Measurements from ENCODE around the gene PRKCA.
A peak's percentile ranks its signal among the peaks of the same experiment; 100 is the strongest.

DNA sequence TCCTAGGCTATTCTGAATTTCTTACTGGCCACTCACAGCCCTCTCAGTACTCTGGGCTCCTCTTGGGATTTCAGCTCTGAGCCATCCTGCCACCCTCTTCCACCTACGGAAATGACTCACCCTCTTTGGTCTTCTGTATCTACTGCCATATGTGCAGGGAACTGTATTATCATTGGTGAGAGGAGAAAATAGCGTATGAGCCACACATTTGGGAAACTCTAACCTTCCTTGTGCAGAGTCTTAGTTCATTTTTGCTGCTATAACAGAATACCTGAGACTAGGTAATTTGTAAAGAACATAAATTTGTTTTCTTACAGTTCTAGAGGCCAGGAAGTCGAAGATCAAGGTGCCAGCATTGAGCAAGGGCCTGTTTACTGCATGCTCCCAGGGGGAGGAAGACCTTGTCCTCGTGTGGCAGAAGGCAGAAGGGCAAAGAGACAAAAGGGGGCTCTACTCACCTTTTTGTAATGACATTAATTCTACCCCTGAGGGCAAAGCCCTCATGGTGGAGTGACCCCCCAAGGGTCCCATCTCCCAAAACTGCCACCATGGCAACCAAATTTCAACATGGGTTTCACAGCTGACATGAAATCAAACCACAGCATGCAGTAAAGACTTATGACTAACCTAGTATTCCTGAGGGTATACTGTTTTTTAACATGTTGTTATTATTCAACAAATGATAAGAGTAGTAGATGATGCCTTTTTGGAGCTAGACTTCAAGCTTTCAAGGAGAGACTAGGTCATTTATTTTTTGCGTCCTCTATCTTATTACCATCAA lies 191.8 kb downstream of the PRKCA start:
- TF ChIP-seq POLR2AphosphoS5 (IDR thresholded peaks at IDR 0.05; ENCODE audit: insufficient read depth, low read depth, low read length) (no peak), MYC (IDR thresholded peaks at IDR 0.05; ENCODE audit: low read depth, low read length) (no peak), POLR2A (IDR thresholded peaks at IDR 0.05; ENCODE audit: low read depth, low read length) (no peak), EZH2 (IDR thresholded peaks at IDR 0.05; ENCODE audit: borderline replicate concordance, low read depth, low read length, severe bottlenecking) (no peak), FOS (IDR thresholded peaks at IDR 0.05; ENCODE audit: borderline replicate concordance, insufficient read depth, low read length) (peak; percentile 93), JUN (IDR thresholded peaks at IDR 0.05; ENCODE audit: borderline replicate concordance, insufficient read depth, insufficient read length, low read depth) (peak; percentile 78)
- TF ChIP-seq, protein P1, sequence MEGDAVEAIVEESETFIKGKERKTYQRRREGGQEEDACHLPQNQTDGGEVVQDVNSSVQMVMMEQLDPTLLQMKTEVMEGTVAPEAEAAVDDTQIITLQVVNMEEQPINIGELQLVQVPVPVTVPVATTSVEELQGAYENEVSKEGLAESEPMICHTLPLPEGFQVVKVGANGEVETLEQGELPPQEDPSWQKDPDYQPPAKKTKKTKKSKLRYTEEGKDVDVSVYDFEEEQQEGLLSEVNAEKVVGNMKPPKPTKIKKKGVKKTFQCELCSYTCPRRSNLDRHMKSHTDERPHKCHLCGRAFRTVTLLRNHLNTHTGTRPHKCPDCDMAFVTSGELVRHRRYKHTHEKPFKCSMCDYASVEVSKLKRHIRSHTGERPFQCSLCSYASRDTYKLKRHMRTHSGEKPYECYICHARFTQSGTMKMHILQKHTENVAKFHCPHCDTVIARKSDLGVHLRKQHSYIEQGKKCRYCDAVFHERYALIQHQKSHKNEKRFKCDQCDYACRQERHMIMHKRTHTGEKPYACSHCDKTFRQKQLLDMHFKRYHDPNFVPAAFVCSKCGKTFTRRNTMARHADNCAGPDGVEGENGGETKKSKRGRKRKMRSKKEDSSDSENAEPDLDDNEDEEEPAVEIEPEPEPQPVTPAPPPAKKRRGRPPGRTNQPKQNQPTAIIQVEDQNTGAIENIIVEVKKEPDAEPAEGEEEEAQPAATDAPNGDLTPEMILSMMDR (IDR thresholded peaks at IDR 0.05; ENCODE audit: extremely low read depth in 1 of 2, insufficient read depth in 1 of 2, low read depth in 1 of 2, low read length in 2 of 2), result no peak

Measured in endothelial cell of umbilical vein (primary cell).